ENCODE measurements around the gene TLCD3B. TPM values are rescaled to one million over a fixed set of nuclear protein-coding genes. Genes with fewer than 3 reads are reported as not detected.

Gene TLCD3B
- total RNA-seq, 1 experiment from 2014 or later, result 1.3 TPM

DNA sequence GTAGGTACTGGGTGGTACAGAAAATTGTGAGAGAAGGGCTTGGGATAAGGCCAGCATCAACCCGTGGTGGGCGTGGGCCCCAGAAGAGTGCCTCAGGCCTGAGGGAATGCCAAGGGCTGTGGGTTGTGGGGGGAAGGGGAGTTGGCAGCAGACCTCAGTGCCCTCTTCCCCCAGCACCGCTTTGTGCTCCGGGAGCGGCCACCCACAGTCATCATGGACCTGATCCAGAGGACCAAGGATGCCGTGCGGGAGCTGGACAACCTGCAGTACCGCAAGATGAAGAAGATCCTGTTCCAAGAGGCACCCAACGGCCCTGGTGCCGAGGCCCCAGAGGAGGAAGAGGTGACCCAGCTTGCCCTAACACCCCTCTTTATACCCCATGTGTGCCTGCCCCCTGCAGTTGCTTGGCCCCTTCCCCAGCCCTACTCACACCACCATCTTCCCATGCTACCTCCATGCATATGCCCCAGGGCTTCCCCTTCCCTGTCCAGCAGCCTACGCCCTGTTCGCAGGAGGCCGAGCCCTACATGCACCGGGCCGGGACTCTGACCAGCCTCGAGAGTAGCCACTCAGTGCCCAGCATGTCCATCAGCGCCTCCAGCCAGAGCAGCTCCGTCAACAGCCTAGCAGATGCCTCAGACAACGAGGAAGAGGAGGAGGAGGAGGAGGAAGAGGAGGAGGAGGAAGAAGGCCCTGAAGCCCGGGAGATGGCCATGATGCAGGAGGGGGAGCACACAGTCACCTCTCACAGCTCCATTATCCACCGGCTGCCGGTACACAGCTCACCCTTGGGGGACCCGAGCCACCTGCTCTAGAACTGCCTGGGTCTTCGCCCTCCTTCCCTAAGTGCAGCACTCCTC, 48.3 kb downstream of the TLCD3B start:
- no peak for DNase-seq (ENCODE audit: low spot score)
- in situ Hi-C loops (cut with HindIII; ENCODE audit: low sequenced_read_pairs), result no loop called here

DNA sequence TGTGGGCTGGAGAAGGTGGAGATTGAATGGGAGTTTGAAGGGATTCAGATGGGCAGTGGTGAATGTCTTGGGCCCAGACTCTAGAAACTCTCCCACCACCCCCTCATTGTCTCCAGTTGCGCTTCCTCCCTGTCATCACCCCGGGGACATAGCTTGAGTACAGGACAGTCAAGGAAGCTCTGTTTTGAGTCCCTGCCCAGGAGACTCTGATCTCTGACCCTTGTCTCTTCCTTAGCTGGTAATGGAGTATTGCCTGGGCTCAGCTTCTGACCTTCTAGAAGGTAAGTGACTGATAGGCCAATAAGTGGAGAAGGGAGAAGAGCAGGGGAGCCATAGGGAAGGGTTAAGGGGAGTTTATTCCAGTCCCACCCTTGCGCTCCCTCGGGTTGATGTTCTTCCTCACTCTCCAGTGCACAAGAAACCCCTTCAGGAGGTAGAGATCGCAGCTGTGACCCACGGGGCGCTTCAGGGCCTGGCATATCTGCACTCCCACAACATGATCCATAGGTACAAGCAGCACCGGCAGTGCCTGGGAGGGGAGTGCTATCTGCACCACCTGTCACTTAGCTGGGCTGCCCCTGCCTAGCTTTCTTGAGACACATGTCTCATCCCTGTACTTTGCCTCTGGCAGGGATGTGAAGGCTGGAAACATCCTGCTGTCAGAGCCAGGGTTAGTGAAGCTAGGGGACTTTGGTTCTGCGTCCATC, 52.4 kb downstream of the TLCD3B start:
- DNase-seq (ENCODE audit: low spot score), result no peak
- in situ Hi-C loops (cut with HindIII; ENCODE audit: low sequenced_read_pairs), result no loop called here

DNA sequence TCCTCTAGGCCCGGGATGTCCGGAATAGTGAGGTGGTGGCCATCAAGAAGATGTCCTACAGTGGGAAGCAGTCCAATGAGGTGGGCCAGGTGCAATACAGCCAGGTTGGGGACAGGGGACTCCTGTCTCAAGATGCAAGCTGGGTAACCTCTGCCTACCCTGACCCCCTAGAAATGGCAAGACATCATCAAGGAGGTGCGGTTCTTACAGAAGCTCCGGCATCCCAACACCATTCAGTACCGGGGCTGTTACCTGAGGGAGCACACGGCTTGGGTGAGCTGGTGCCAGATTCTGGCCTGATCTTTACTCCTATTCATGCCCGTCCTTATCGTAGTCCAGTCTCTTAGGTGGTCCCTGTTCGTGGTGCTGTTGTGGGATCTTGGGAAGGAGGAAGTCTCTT, 53.0 kb downstream of the TLCD3B start:
- in situ Hi-C loops (cut with HindIII; ENCODE audit: low sequenced_read_pairs), result no loop called here
- no peak for DNase-seq (ENCODE audit: low spot score)

DNA sequence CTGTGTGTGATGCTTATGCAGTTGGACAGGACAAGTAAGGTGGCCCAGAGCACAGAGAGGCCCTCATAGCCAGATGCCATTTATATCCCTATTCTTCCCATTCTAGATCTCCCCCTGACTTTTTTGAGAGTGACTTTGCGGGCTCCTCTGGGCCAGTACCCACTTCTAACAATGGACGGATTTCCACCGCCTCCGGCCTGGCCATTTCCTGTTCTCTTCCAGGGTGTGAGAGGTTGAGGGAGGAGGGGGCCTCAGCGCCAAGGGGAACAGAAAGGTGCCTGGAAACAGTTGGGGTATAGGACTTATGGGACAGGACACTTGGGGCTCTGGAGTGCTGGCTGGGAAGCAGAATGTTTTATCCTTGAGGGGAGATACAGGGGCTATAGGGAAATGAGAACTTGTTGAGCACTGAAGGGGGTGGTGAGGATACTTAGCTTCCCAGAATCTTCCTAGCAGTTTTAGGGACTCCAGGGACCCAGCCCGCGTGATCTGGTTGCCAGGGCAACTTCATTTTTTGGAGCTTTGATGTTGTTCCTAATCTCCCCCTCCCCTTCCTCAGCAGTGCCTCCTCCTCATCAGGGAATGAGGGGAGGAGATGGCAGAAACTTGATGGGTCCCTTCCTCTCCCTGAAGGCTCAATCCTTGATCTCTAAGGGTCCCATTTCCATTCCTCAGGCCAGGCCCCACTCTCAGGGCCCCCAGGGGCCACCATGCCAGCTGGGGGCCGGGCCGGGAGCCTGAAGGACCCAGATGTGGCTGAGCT, 53.8 kb downstream of the TLCD3B start:
- no peak for DNase-seq (ENCODE audit: low spot score)
- in situ Hi-C loops (cut with HindIII; ENCODE audit: low sequenced_read_pairs), result no loop called here

- in situ Hi-C loops (cut with HindIII; ENCODE audit: low sequenced_read_pairs), result no loop called here
- DNase-seq (ENCODE audit: low spot score), result peak; percentile 29
These were observed 55.1 kb downstream of the TLCD3B start for GRCh38 chr16:29975811-29976511.

DNA sequence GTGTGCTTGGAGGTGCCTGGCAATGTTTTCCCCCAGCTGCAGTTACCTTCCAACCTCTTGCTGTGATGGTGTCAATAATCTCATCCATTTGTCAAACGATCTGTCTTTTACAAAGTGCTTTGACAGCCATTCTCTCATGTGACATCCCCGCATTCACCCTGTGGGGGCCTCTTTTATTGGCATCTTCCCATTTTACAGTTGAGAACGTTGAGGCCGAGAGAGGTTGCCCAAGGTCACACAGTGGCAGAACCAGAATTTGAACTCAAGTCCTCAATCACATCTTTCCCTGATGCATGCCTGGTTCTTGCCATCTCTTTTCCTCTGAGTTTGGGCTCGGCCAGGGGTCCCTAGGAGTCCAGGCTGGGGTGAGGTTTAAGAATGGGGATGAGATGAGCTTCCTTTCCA, 55.9 kb downstream of the TLCD3B start:
- DNase-seq (ENCODE audit: low spot score), result no peak
- in situ Hi-C loops (cut with HindIII; ENCODE audit: low sequenced_read_pairs), result no loop called here

Other genes with a start within 250 kb of the TLCD3B start
- 169 and 171 TPM in 2 replicates for gene KIF22, start 240.5 kb downstream of the TLCD3B start, total RNA-seq (2014; rRNA removed; shearing (Covaris generic))
- 469 and 478 TPM in 2 replicates for gene MAZ, start 224.7 kb downstream of the TLCD3B start, total RNA-seq (2014; rRNA removed; shearing (Covaris generic))
- 4.7 and 6.2 TPM in 2 replicates for gene PRRT2, start 219.1 kb downstream of the TLCD3B start, total RNA-seq (2014; rRNA removed; shearing (Covaris generic))
- 69.9 and 78.4 TPM in 2 replicates for gene PAGR1, start 215.1 kb downstream of the TLCD3B start, total RNA-seq (2014; rRNA removed; shearing (Covaris generic))
- 17.2 and 32.7 TPM in 2 replicates for gene MVP, start 210.8 kb downstream of the TLCD3B start, total RNA-seq (2014; rRNA removed; shearing (Covaris generic))
- gene CDIPT, start 168.0 kb downstream of the TLCD3B start, total RNA-seq (2014; rRNA removed; shearing (Covaris generic)), result 47.7 and 56.2 TPM in 2 replicates
- 43.5 and 50.4 TPM in 2 replicates for gene SEZ6L2, start 131.7 kb downstream of the TLCD3B start, total RNA-seq (2014; rRNA removed; shearing (Covaris generic))
- gene ASPHD1, start 130.8 kb downstream of the TLCD3B start, total RNA-seq (2014; rRNA removed; shearing (Covaris generic)), result 25.5 and 28.5 TPM in 2 replicates
- gene KCTD13, start 105.0 kb downstream of the TLCD3B start, total RNA-seq (2014; rRNA removed; shearing (Covaris generic)), result 3.2 and 3.9 TPM in 2 replicates
- gene TMEM219, start 69.2 kb downstream of the TLCD3B start, total RNA-seq (2014; rRNA removed; shearing (Covaris generic)), result 78.5 and 123 TPM in 2 replicates
- gene TAOK2, start 57.4 kb downstream of the TLCD3B start, total RNA-seq (2014; rRNA removed; shearing (Covaris generic)), result 59.3 and 61.8 TPM in 2 replicates
- gene HIRIP3, start 35.7 kb downstream of the TLCD3B start, total RNA-seq (2014; rRNA removed; shearing (Covaris generic)), result 15.0 and 16.7 TPM in 2 replicates
- gene INO80E, start 35.0 kb downstream of the TLCD3B start, total RNA-seq (2014; rRNA removed; shearing (Covaris generic)), result 72.4 and 97.0 TPM in 2 replicates
- not detected in 2 replicates for gene DOC2A, start 20.2 kb downstream of the TLCD3B start, total RNA-seq (2014; rRNA removed; shearing (Covaris generic))
- gene C16orf92, start 8.1 kb downstream of the TLCD3B start, total RNA-seq (2014; rRNA removed; shearing (Covaris generic)), result not detected in 2 replicates
- gene ALDOA, start 34.5 kb upstream of the TLCD3B start, total RNA-seq (2014; rRNA removed; shearing (Covaris generic)), result 432 and 515 TPM in 2 replicates
- 225 and 232 TPM in 2 replicates for gene PPP4C, start 44.7 kb upstream of the TLCD3B start, total RNA-seq (2014; rRNA removed; shearing (Covaris generic))
- not detected in 2 replicates for gene TBX6, start 60.7 kb upstream of the TLCD3B start, total RNA-seq (2014; rRNA removed; shearing (Covaris generic))
- gene YPEL3, start 64.9 kb upstream of the TLCD3B start, total RNA-seq (2014; rRNA removed; shearing (Covaris generic)), result not detected in 2 replicates
- gene GDPD3, start 82.3 kb upstream of the TLCD3B start, total RNA-seq (2014; rRNA removed; shearing (Covaris generic)), result 0.12 TPM in 1 of 2 replicates, not detected in the other
- 34.6 and 37.0 TPM in 2 replicates for gene MAPK3, start 91.9 kb upstream of the TLCD3B start, total RNA-seq (2014; rRNA removed; shearing (Covaris generic))
- 35.9 and 41.8 TPM in 2 replicates for gene CORO1A, start 152.3 kb upstream of the TLCD3B start, total RNA-seq (2014; rRNA removed; shearing (Covaris generic))
- gene BOLA2B, start 162.4 kb upstream of the TLCD3B start, total RNA-seq (2014; rRNA removed; shearing (Covaris generic)), result 39.0 and 103 TPM in 2 replicates
- gene SLX1A, start 162.6 kb upstream of the TLCD3B start, total RNA-seq (2014; rRNA removed; shearing (Covaris generic)), result 57.9 and 108 TPM in 2 replicates
- gene SULT1A3, start 168.0 kb upstream of the TLCD3B start, total RNA-seq (2014; rRNA removed; shearing (Covaris generic)), result 0.75 and 7.5 TPM in 2 replicates
- gene NPIPB13, start 217.2 kb upstream of the TLCD3B start, total RNA-seq (2014; rRNA removed; shearing (Covaris generic)), result 0.68 TPM in 1 of 2 replicates, not detected in the other

Measured in G401 (cell line).